ENCODE data around the gene STAB2.

DNA sequence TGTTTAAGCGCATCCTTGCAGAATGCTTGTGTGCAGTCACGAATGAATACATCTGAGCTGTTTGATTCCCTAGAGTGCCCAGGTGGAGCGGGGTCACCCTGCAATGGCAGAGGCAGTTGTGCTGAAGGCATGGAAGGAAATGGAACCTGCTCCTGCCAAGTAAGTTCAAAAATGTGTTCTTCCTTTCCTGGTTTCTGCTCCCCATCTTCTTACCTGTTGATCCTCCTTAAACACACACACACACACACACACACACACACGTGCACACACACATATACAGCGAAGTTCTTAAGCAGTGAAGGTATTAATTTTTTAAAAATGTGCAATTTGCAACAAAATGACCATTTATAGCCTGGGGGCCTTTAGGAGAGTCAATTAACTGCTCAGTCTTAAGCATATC is 33.3 kb downstream of the STAB2 start:
- TF ChIP-seq SUZ12 (IDR thresholded peaks at IDR 0.05; ENCODE audit: extremely low read depth, insufficient read depth, insufficient read length) (no peak), YY1 (IDR thresholded peaks at IDR 0.05; ENCODE audit: insufficient read depth, insufficient read length) (no peak), ZNF274 (IDR thresholded peaks at IDR 0.05; ENCODE audit: low read depth, low read length) (no peak)
